Stimulated activated naive CD8-positive, alpha-beta T cell treated with anti-CD3 and anti-CD28 coated beads, Interleukin-15, Interleukin-2, amounts not matched to agents 100 U/mL and 50 U/mL, for 24 hours (primary cell): ENCODE measurements around the gene SVEP1.
"Not testable (repeated sequence)": the region's sequence is repeated elsewhere in the genome, so short reads cannot be mapped to it uniquely, and the experiment has no call there.

Experiments
- ATAC-seq: fragments of 150-1000 bp; cut with Tn5 transposase; one replicate; pipeline ENCODE4 v1.10.0; 2021
- DNase-seq: peaks from one replicate; pipeline ENCODE4 v3.0.0; 2021

SVEP1 gene

DNA sequence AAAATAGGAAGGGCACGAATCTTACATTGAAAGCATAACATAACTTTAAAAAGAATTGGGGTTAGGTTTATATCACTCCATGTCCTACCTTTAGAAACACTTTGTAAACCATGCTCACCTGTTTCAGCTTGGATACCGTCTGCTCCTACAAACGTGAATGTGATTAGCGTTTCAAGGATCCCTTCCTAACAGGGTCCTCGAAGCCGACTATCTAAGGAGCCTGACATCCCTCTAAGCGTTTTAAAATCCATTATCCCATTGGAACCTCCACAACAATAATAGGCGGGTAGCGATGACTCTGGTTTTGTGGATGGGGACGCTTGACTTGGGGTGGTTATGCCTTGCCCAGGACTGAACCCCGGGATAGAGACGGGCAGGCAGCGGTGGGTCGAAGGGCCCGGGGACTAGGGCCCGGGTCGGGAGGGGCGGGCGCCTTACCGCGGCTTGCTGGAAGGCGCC, 937 bp downstream of the SVEP1 start:
- no peak for ATAC-seq

DNA sequence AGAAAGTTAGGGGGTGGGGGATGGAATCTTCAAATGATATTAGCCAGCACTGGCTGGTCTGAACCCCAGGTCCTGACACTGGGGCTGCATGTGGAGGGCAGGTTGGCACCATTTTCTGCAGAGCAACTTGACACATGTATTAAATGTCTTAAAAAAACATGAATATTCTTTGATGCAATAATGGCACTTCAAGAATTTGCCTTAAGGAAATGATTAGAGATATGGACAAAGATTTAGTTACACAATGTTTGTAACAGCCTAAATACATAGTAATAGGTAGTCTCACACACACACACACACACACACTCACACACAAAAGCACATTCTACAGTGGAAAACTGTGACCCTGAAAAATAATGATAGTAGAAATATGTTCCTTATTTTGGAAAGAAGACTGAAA, 3.6 kb downstream of the SVEP1 start:
- no peak for DNase-seq
- ATAC-seq: no peak

More for the DNA sequence above, 937 bp downstream of the SVEP1 start:
- no peak for DNase-seq

DNA sequence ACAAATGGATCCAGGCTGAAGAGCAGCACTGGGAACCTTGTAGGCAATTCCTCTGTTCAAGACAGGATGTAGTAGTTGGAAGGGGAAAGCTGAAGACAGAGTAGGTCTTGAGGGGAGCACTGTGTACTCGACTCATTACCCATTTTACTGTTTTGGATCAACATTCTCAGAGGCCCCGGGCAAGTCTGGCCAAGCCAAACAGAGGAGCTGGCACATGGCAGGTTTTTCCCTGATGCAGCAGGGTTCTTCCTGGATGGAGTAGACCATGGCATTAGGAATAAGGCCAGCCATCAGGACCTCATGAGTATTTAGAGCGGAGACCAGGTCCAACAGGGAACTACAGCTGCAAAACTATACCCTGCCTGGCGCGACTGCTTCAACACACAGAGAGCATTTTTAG, 4.4 kb downstream of the SVEP1 start:
- ATAC-seq: no peak
- no peak for DNase-seq

DNA sequence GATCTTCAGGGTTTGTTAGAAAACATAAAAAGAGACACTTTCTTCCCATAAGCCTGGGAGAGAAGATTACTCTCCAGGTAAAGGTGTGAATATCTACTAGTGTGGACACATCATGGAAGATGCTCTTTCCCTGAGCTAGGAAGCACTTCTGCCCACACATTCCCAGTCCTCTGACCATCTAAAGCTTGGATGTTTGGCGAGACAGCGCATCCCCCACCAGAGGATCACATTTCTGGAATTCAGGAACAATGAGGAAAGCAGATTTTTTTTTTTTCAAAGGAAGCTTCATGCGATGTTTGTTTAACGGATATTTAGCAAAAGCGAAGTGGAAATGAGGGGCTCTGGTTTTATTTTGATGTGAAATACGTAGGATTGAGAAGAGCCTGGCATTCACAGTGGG, 6.2 kb downstream of the SVEP1 start:
- DNase-seq (no peak), ATAC-seq (no peak)

DNA sequence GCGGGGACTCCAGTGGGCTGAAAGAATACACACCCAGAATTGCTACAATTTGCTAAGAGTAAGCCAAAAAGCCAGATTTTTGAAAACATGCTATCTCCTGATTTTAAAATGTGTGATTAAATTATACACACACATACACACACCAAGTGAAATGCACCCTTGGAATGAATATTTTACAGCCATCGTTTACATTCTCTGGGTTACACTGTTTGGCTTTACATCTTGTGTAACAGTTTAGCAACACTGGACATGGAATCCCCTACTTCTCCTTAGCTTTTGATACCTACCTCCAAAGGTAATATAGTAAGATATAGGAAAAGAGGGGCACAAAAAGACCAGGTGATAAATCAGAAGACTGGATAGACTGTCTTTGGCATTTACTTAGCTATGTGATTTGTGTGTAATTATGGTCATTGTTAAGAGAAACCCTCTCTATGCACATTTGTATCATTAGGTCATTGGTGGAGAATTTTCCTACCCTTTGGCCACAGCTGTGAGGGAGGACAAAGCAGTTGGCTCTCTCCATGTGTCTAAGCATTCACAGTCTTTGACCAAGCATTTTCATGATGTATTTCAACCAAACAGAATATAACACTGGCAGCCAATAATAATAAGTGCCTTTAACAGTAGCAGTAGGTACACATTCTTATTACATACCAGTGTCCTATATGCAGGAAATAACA, 7.6 kb downstream of the SVEP1 start:
- DNase-seq (no peak), ATAC-seq (no peak)

DNA sequence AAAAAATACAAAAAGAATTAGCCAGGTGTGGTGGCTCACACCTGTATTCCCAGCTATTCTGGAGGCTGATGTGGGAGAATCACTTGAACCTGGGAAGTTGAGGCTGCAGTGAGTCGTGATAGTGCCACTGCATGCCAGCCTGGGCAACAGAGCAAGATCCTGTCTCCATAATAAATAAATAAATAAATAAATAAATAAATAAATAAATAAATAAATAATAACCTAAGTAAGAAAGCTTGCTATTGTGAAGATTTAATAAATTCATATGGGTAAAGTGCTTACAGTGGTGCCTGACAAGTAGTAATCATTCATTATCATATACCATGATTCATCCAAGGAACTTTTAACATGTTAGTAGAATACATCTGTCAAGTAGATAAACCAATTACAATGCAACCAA, 13.4 kb downstream of the SVEP1 start:
- ATAC-seq (no peak), DNase-seq (no peak)

DNA sequence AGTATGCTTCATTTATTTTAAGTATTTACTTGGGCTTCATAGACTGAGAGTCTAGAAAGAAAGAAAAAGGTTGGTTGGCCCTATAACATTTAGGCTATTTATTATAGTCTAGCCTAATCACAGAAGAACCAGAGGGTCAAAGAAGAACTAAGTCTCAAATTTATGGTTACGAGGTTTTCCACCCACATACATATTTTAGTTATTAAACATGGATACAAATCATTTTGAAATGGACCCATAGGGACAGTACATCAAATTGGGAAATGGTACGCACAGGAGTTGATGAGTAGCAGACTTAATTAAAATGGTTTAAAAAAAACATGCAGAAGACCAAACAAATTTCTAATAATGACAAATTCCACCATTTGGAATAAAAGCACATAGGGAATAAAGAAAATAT, 17.7 kb downstream of the SVEP1 start:
- DNase-seq (no peak), ATAC-seq (no peak)

DNA sequence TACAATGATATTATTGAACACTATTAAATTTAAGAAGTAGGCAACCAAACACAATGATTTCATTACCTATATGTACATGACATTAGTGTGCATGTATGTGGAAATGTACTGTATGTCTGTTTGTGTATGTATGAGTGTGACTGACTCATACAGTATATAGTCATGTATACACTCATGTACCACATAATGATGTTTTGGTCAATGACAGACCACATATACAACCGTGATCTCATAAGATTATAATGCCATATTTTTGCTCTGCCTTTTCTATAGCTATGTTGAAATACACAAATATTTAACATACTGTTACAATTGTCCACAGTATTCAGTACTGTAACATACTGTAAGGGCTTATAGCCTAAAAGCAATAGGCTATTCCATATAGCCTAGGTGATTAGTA, 19.7 kb downstream of the SVEP1 start:
- no peak for ATAC-seq

DNA sequence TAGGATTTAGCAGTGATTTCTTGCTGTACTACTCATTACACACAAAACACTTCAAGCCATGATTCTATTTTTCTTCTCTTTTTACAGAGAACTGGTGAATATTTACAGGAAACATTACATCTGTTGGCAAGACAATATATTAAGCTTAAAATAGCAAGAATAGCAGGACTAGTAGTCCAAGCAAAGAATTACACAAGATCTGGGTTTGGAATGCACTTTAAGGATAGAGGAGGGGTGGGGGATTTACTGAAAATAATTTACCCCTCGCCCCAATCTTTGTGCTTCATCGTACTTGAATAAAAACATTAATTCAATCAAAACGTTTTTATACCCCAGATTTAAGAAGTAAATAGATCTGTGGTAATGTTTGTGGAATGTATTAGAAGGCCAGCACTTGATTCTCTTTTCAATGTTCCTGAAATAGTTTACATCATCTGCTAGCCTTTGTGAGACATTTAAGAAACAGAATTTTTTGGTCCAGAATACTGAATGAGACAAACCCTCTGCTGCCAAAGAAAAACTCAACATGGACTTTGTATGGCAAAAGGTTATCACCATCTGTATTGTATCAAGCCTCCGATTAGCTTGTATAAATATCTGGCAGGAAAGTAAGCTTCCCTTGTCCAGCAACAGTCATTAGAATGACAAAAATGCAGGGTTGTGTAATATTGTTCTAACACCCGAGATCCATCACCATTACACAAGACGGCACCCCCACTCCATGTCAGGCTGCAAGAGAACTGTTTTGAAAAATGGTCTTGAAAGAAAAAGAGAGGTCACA, 23.8 kb downstream of the SVEP1 start:
- no peak for DNase-seq

More for the DNA sequence above, 19.7 kb downstream of the SVEP1 start:
- DNase-seq: no peak

DNA sequence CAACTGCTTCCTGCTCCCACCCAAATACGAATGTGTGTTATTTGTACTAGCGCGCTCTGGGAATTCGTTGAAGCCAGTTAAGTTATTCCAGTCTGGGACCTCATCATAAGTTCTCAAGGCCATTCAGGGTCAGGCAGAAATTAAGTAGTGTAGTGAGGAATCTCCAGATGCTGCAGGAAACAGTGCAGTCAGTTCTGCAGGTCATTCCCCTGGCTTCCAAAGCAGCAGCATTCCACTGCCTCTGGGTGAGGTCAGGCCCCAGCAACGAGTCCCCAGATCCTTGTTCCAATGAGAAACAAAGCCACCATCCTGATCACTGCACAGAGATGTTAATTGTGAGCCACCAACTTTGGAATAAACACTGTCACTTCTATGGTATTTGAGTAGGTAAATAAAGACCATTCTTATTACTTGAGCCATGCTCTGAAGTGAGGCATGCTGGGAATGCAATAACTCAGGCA, 33.1 kb downstream of the SVEP1 start:
- ATAC-seq (no peak), DNase-seq (no peak)

More for the DNA sequence above, 23.8 kb downstream of the SVEP1 start:
- ATAC-seq: no peak

DNA sequence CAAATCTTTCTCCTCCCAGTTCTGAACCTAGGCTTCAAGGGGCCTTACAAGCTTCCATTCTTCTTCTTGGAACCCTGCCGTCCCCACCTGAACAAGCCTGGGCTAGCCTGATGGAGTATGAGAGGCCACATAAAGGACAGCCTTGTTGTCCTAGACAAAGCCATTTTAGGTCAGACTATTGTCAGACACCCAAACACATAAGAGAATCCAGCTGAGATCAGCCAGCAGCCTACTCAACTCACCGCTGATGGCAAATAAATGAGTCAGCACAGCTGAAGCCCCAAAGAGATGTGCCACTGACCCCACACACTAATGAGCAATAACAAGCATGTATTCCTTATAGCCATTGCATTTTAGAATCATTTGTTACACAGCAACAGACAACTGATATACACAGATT, 33.8 kb downstream of the SVEP1 start:
- ATAC-seq: no peak
- DNase-seq: no peak

DNA sequence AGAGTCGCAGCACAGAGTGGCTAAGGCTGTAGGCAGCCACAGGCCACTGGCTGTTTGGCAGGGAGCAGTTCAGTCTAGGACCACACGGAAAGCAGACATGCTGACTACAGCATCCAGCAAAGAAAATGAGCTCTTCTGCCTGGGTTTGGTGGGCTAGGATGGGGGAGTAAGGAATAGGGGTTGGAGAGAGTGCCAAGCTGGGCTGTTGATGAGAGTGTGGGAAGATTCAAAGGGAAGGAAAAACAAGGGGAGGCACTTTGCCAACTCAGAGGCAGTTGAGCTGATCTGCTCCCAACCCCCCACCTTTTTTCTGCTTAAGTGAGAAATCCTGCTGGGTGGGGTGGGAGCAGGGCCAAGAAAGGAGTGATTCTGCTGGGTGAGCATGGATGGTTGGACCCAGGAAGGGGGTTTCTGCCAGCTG, 35.9 kb downstream of the SVEP1 start:
- ATAC-seq (no peak), DNase-seq (no peak)

DNA sequence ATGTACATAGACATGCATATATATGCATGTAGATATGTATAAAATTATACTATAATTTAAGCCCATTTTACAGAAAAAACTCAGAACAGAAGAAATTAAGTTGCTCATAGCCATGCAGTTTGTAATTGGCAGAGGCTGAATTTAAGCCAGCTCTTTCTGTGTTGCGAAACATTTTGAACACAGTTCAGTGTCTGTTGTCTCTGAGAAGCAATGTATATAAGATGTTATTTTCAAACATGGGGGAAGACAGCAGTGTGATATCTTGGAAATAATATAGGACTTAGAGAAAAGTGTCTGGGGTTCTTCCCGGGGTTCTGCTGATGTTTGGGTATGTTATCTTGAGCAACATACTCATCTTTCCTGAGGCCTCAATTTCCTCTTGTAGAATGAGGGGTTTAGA, 37.6 kb downstream of the SVEP1 start:
- DNase-seq (no peak), ATAC-seq (no peak)

DNA sequence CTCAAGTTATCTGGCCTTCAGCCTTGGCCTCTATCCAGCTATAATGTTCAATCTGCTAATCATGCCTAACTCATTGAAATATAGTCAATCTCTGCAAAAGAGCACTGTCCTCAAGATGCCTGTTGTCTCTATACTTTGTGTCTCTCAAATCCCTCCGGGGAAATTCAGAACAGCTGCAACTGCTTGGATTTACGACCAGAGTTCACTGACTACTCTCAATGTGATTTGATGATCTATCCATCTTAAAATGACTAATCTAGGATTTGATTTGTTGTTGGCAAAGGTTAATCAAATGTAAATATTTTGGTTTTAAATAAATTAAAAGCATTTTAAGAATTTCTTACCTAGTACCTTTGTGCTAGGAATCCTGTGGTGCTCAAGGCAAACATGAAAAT, 40.9 kb downstream of the SVEP1 start:
- ATAC-seq (no peak), DNase-seq (no peak)

DNA sequence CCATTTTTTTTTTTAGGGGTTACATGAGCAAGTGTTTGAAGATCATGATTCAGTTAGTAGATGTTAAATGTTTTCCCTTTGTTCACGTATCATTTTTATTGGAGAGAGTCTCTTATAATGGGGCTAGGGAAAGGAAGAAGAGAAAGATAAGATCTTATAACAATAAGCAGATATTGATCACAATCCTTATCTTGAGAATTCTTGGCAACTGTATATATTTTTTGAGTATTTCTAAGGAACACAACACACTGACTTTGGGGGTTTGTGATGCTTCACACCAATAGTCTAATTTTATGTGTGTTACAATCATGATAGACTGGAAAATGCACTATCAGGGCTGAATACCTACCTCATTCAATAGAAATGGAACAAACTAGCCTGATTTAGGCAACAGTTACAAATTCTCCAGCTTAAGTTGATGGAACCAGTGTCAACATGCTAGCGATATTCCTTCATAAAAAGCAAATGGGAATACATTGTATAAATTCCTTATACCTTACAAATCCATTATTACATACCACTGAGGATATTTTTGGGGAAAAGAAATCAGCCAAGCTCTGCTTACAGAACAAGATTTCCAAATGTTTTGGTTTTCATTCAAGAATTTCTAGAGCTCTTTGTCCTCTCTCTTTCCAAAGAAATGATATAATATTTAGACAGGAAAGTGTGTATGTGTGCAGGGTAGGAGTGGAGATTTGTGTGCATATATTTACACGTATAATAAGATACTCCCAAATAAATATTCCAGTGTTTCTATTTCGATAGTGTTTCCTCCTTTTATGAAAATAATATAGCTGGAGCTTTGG, 41.5 kb downstream of the SVEP1 start:
- ATAC-seq (no peak), DNase-seq (no peak)

DNA sequence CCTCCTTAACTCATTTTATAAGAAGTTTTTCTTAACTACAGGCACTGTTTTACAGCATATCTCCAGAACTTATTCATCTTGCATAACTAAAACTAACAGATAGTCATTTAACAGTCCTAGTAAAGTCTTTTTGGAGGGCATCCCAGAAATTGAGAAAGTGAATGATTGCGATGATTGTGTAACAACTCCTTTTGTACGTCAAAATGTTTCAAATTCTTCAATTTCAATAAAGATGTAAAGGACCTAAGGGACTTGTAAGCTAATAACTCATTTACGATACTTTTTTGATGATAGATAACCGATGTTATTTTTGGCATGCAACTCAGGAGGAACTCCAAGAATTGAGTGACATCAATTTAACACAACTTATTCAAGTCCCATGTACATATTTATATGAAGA, 42.7 kb downstream of the SVEP1 start:
- no peak for DNase-seq
- no peak for ATAC-seq

DNA sequence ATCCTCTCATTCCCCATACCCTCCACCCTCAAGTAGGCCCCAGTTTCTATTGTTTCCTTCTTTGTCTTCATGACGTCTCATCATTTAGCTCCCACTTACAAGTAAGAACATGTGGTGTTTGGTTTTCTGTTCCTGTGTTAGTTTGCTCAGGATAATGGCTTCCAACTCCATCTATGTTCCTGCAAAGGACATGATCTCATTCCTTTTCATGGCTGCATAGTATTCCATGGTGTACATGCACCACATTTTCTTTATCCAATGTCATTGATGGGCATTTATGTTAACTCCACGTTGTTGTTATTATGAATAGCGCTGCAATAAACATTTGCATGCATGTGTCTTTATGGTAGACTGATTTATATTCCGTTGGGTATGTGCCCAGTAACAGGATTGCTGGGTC, 45.4 kb downstream of the SVEP1 start:
- not testable (repeated sequence) for ATAC-seq, DNase-seq

DNA sequence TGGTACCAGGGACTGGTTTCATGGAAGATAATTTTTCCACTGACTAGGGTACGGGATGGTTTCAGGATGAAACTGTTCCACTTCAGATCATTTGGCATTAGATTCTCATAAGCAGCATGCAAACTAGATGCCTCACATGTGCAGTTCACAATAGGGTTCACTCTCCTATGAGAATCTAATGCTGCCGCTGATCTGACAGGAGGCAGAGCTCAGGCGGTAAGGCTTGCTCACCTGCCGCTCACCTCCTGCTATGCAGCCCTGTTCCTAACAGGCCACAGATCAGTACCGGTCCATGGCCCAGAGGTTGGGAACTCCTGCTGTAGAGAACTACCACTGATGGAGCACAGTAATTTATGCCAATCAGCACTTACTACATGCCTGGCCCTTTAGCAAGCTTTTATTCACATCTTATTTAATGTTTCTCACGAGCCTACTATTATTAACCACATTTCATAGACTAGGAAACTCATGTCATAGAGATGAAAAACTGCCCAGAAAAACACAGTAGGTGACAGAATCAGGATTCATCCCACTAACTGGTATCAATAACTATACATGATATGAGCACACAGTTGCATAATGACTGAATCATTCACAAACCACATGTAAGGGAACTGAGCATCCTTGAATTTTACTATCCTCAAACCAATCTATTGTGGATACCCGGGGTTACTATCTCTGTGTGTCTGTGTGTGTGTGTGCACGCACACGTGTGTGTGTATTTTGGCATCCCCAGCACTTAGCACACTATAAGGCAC, 46.5 kb downstream of the SVEP1 start:
- no peak for ATAC-seq
- no peak for DNase-seq

DNA sequence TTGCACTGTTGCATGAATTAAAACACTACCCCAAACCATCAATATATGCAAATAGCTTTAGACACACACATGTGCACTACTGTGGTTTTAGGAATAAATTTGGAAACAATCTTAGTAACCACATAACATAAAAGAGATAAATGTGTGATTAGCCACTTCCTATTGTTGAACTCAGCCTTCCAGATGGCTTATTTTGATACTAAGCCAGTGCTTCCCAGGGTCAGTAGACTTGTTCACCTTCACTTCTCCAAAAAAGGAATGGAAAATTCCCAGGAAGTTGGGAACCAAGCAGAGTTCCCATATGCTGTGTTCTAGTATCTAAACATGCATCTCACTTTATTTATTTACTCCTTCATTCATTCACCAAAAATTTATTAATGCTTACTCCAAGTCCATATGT, 47.8 kb downstream of the SVEP1 start:
- ATAC-seq (no peak), DNase-seq (no peak)

DNA sequence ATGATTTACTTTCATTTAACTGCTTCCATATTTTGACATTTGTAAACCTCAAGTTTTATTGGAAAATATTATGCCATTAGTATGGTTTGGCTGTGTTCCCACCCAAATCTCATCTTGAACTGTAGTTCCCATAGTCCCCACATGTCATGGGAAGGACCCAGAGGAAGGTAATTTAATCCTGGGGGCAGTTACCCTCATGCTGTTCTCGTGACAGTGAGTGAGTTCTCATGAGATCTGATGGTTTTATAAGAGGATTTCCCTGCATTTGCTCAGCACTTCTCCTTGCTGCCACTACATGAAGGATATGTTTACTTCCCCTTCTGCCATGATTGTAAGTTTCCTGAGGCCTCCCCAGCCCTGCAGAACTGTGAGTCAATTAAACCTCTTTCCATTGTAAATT, 48.3 kb downstream of the SVEP1 start:
- ATAC-seq, DNase-seq: not testable (repeated sequence)

DNA sequence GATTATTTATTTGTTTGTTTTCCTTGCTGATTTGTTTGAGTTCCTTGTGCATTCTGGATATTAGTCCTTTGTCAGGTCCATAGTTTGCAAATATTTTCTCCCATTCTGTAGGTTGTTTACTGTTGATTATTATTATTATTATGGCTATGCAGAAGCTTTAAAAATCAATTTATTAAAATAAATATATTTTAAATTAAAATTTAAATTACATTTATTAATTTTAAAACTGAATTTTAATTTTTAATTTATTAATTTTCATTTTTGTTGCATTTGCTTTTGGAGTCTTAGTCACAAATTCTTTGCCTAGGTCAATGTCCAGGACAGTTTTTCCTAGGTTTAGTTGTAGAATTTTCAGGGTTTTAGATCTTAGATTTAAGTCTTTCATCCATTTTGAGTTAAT, 50.9 kb downstream of the SVEP1 start:
- ATAC-seq: no peak
- no peak for DNase-seq

DNA sequence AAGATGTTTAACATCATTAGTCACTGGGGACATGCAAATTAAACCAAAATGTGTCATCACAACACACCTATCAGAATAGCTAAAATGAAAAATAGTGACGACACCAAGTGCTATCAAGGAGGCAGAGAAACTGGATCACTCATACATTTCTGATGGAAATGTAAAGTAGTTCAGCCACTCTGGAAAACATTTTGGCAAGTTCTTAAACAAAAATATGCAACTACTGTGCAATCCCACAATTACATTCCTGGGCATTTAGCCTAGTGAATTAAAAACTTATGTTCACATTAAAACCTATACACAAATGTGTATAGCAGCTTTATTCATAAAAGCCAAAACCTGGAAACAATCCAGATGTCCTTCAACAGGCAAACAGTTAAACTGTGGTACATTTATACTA, 53.1 kb downstream of the SVEP1 start:
- ATAC-seq (no peak), DNase-seq (no peak)
